IPS DF 6.9 (cell line): Measurements from ENCODE around the gene USP46.

Experiments
- DNase-seq: peaks from one replicate; pipeline ENCODE4 v3.0.0-alpha.2; 2013; ENCODE audit warnings: low read depth, low spot score
- H3K27ac ChIP-seq: one replicate; pipeline ENCODE4 v1.5.1; 2013; ENCODE audit warnings: low read length, control low read depth
- H3K27me3 ChIP-seq: 2 replicates; pipeline ENCODE4 v1.6.1; 2013; ENCODE audit warnings: mild to moderate bottlenecking, low read length; ENCODE audit not compliant: control insufficient read depth, insufficient read depth
- H3K36me3 ChIP-seq: 2 replicates; pipeline ENCODE4 v1.6.1; 2013; ENCODE audit warnings: low read length; ENCODE audit not compliant: control insufficient read depth, insufficient read depth
- H3K4me1 ChIP-seq: 2 replicates; pipeline ENCODE4 v1.6.1; 2013; ENCODE audit warnings: low read length; ENCODE audit not compliant: control insufficient read depth, insufficient read depth
- H3K4me3 ChIP-seq: 2 replicates; pipeline ENCODE4 v1.5.1; 2013; ENCODE audit warnings: mild to moderate bottlenecking, low read length
- H3K9me3 ChIP-seq: 2 replicates; pipeline ENCODE4 v1.6.1; 2013; ENCODE audit warnings: low read length, inconsistent platforms; ENCODE audit not compliant: control insufficient read depth, insufficient read depth
- WGBS: extraction: QIAGEN DNeasy Blood & Tissue Kit; methylation state at CpG from one replicate; pipeline ENCODE4 v1.1.7; 2013; ENCODE audit warnings: mixed read lengths, missing lambda C conversion rate; ENCODE audit not compliant: insufficient read length, insufficient coverage; 5-methylcytosine and 5-hydroxymethylcytosine counted together

The USP46 gene

GRCh38 chr4:52625216-52625615 is 33.9 kb downstream of the USP46 start:
- no CpG with 5 or more reads among the region's 1 CpG for WGBS
- H3K27ac ChIP-seq = no peak overlapping the region
- H3K4me3 ChIP-seq = no peak overlapping the region
- no peak for DNase-seq
- no peaks in the 10 kb centered on the region for H3K27me3 ChIP-seq
- no peaks in the 10 kb centered on the region for H3K4me1 ChIP-seq
- no peaks in the 10 kb centered on the region for H3K9me3 ChIP-seq
- H3K36me3 ChIP-seq = peaks cover 2% of the 10 kb centered on the region; the same call in 1 of the 2 replicates

GRCh38 chr4:52622564-52622963 is 36.5 kb downstream of the USP46 start:
- no peak for DNase-seq
- peaks cover 2% of the 10 kb centered on the region; the same call in 1 of the 2 replicates for H3K36me3 ChIP-seq
- WGBS = no CpG with 5 or more reads among the region's 3 CpGs
- no peak overlapping the region for H3K27ac ChIP-seq
- H3K4me1 ChIP-seq = no peaks in the 10 kb centered on the region
- H3K9me3 ChIP-seq = no peaks in the 10 kb centered on the region
- H3K27me3 ChIP-seq = no peaks in the 10 kb centered on the region
- no peak overlapping the region for H3K4me3 ChIP-seq

GRCh38 chr4:52621567-52621966 is 37.5 kb downstream of the USP46 start:
- Histone ChIP-seq H3K9me3 (no peaks in the 10 kb centered on the region), H3K4me3 (no peak overlapping the region), H3K4me1 (no peaks in the 10 kb centered on the region), H3K27ac (no peak overlapping the region), H3K36me3 (peaks cover 2% of the 10 kb centered on the region; the same call in 1 of the 2 replicates), H3K27me3 (no peaks in the 10 kb centered on the region)
- WGBS = no CpG with 5 or more reads among the region's 2 CpGs
- DNase-seq = no peak

GRCh38 chr4:52619591-52619931 is 39.5 kb downstream of the USP46 start:
- no peak for DNase-seq
- Histone ChIP-seq H3K4me3 (no peak overlapping the region), H3K27ac (no peak overlapping the region), H3K4me1 (no peaks in the 10 kb centered on the region), H3K9me3 (no peaks in the 10 kb centered on the region), H3K27me3 (no peaks in the 10 kb centered on the region), H3K36me3 (0 out of 2 replicates have a peak, but pooled peaks cover 2% of the 10 kb centered on the region)
- no CpG with 5 or more reads among the region's 2 CpGs for WGBS

GRCh38 chr4:52618795-52619590 is 40.1 kb downstream of the USP46 start:
- 0 out of 2 replicates have a peak, but pooled peaks cover 2% of the 10 kb centered on the region for H3K36me3 ChIP-seq
- H3K4me3 ChIP-seq = no peak overlapping the region
- DNase-seq = no peak
- no CpG with 5 or more reads among the region's 3 CpGs for WGBS
- H3K4me1 ChIP-seq = no peaks in the 10 kb centered on the region
- no peak overlapping the region for H3K27ac ChIP-seq
- no peaks in the 10 kb centered on the region for H3K9me3 ChIP-seq
- H3K27me3 ChIP-seq = no peaks in the 10 kb centered on the region

- Histone ChIP-seq H3K9me3 (no peaks in the 10 kb centered on the region), H3K36me3 (no peaks in the 10 kb centered on the region), H3K4me1 (no peaks in the 10 kb centered on the region), H3K4me3 (no peak overlapping the region), H3K27me3 (no peaks in the 10 kb centered on the region), H3K27ac (no peak overlapping the region)
- WGBS = 100% methylated on average over 1 of the region's 3 CpGs
- DNase-seq = no peak
Observed at GRCh38 chr4:52617336-52618020, 41.6 kb downstream of the USP46 start.

GRCh38 chr4:52614241-52614640 is 44.9 kb downstream of the USP46 start:
- no CpG with 5 or more reads among the region's 1 CpG for WGBS
- no peaks in the 10 kb centered on the region for H3K9me3 ChIP-seq
- H3K4me3 ChIP-seq = no peak overlapping the region
- DNase-seq = no peak
- H3K36me3 ChIP-seq = peaks cover 3% of the 10 kb centered on the region; the same call in 1 of the 2 replicates
- no peaks in the 10 kb centered on the region for H3K27me3 ChIP-seq
- H3K4me1 ChIP-seq = no peaks in the 10 kb centered on the region
- no peak overlapping the region for H3K27ac ChIP-seq

GRCh38 chr4:52612341-52612740 is 46.8 kb downstream of the USP46 start:
- Histone ChIP-seq H3K9me3 (no peaks in the 10 kb centered on the region), H3K36me3 (peaks cover 3% of the 10 kb centered on the region; the same call in 1 of the 2 replicates)
- WGBS = no CpG with 5 or more reads among the region's 1 CpG

GRCh38 chr4:52611030-52611555 is 48.0 kb downstream of the USP46 start:
- WGBS = no CpG with 5 or more reads among the region's 6 CpGs
- H3K36me3 ChIP-seq = peaks cover 3% of the 10 kb centered on the region; the same call in 1 of the 2 replicates
- no peak for DNase-seq

More at GRCh38 chr4:52612341-52612740, 46.8 kb downstream of the USP46 start:
- Histone ChIP-seq H3K4me1 (no peaks in the 10 kb centered on the region), H3K27me3 (no peaks in the 10 kb centered on the region), H3K27ac (no peak overlapping the region), H3K4me3 (no peak overlapping the region)
- DNase-seq = no peak

GRCh38 chr4:52606726-52607125 is 52.4 kb downstream of the USP46 start:
- H3K36me3 ChIP-seq = peaks cover 7% of the 10 kb centered on the region; the same call in 1 of the 2 replicates
- H3K4me3 ChIP-seq = no peak overlapping the region
- no peak for DNase-seq
- WGBS = no CpG with 5 or more reads among the region's 2 CpGs
- no peaks in the 10 kb centered on the region for H3K27me3 ChIP-seq
- H3K9me3 ChIP-seq = no peaks in the 10 kb centered on the region
- no peaks in the 10 kb centered on the region for H3K4me1 ChIP-seq
- no peak overlapping the region for H3K27ac ChIP-seq

More at GRCh38 chr4:52611030-52611555, 48.0 kb downstream of the USP46 start:
- Histone ChIP-seq H3K4me3 (no peak overlapping the region), H3K27me3 (no peaks in the 10 kb centered on the region), H3K4me1 (no peaks in the 10 kb centered on the region), H3K9me3 (no peaks in the 10 kb centered on the region), H3K27ac (no peak overlapping the region)
